SU-DHL-6 (cell line): ENCODE results near the gene YBX1.

Source experiments
- H2AFZ ChIP-seq: fragments of 200-600 bp; sonication (generic); 2 replicates; pipeline ENCODE4 v1.6.1; 2014; ENCODE audit warnings: low read depth, mild to moderate bottlenecking, moderate library complexity, mixed read lengths, antibody characterized with exemption, low read length; ENCODE audit not compliant: severe bottlenecking
- H3F3A ChIP-seq: fragments of 200-600 bp; shearing (Covaris generic); 2 replicates; pipeline ENCODE4 v1.6.0; 2016; ENCODE audit warnings: antibody characterized with exemption, mild to moderate bottlenecking; ENCODE audit not compliant: insufficient read depth
- H3K27ac ChIP-seq: fragments of 200-600 bp; sonication (generic); 2 replicates; pipeline ENCODE4 v1.5.1; 2016; ENCODE audit warnings: low read depth, mild to moderate bottlenecking, low read length, moderate library complexity, mixed read lengths
- H3K27me3 ChIP-seq: fragments of 200-600 bp; sonication (generic), shearing (Covaris generic); 2 replicates; pipeline ENCODE4 v1.6.0; 2014; ENCODE audit warnings: mild to moderate bottlenecking, low read length
- H3K36me3 ChIP-seq: fragments of 200-600 bp; sonication (generic); 2 replicates; pipeline ENCODE4 v1.6.1; 2014; ENCODE audit warnings: mild to moderate bottlenecking, low read length, mixed read lengths
- H3K4me2 ChIP-seq: fragments of 300-600, 200-600 bp; shearing (Covaris generic), sonication (generic); 2 replicates; pipeline ENCODE4 v1.6.0; 2014; ENCODE audit warnings: low read length, low read depth, mild to moderate bottlenecking; ENCODE audit not compliant: poor library complexity, severe bottlenecking
- H3K4me3 ChIP-seq: fragments of 200-600 bp; sonication (generic); 2 replicates; pipeline ENCODE4 v1.5.1; 2014; ENCODE audit warnings: antibody characterized with exemption, low read length, mild to moderate bottlenecking, mixed read lengths; ENCODE audit not compliant: insufficient read depth, poor library complexity, severe bottlenecking
- H3K79me2 ChIP-seq: fragments of 200-600 bp; sonication (generic); 2 replicates; pipeline ENCODE4 v1.6.1; 2014; ENCODE audit warnings: mild to moderate bottlenecking, low read length, moderate library complexity; ENCODE audit not compliant: insufficient read depth
- H3K9ac ChIP-seq: fragments of 200-600 bp; sonication (generic); 2 replicates; pipeline ENCODE4 v1.7.0; 2014; ENCODE audit warnings: mild to moderate bottlenecking, low read length
- H3K9me2 ChIP-seq: fragments of 200-600 bp; sonication (generic); replicated peaks from 2 replicates; pipeline ENCODE4 v1.6.1; 2014; ENCODE audit warnings: low read length; ENCODE audit not compliant: insufficient read depth
- H3K9me3 ChIP-seq: fragments of 200-600 bp; sonication (generic); 2 replicates; pipeline ENCODE4 v1.6.1; 2014; ENCODE audit warnings: low read length, mixed read lengths; ENCODE audit not compliant: insufficient read depth
- H4K20me1 ChIP-seq: fragments of 200-600 bp; sonication (generic); 2 replicates; pipeline ENCODE4 v1.6.1; 2014; ENCODE audit warnings: low read depth, mild to moderate bottlenecking, antibody characterized with exemption, low read length, moderate library complexity, mixed read lengths
- EZH2phosphoT487 ChIP-seq: fragments of 200-600 bp; sonication (generic), shearing (Covaris generic); conservative IDR thresholded peaks from 2 replicates; pipeline ENCODE4 v1.6.1; 2018; ENCODE audit warnings: mild to moderate bottlenecking, antibody characterized with exemption, low read length, moderate library complexity, mixed read lengths
- TF ChIP-seq, protein P1 (sequence below): fragments of 200-600 bp; sonication (generic); IDR thresholded peaks from one replicate; pipeline ENCODE4 v1.5.1; 2017; ENCODE audit warnings: antibody characterized with exemption, mild to moderate bottlenecking, low read length, moderate library complexity; ENCODE audit not compliant: insufficient read depth, poor library complexity, severe bottlenecking

The YBX1 gene

GRCh38 chr1:42660907-42661500, 21.2 kb upstream of the YBX1 start:
- H3K9me2 ChIP-seq, result no peaks in the 10 kb centered on the region
- no peak overlapping the region for H3K4me3 ChIP-seq
- no peaks in the 10 kb centered on the region for H4K20me1 ChIP-seq
- H3K9me3 ChIP-seq, result no peaks in the 10 kb centered on the region
- no peaks in the 10 kb centered on the region for H3K27me3 ChIP-seq
- TF ChIP-seq, protein P1, sequence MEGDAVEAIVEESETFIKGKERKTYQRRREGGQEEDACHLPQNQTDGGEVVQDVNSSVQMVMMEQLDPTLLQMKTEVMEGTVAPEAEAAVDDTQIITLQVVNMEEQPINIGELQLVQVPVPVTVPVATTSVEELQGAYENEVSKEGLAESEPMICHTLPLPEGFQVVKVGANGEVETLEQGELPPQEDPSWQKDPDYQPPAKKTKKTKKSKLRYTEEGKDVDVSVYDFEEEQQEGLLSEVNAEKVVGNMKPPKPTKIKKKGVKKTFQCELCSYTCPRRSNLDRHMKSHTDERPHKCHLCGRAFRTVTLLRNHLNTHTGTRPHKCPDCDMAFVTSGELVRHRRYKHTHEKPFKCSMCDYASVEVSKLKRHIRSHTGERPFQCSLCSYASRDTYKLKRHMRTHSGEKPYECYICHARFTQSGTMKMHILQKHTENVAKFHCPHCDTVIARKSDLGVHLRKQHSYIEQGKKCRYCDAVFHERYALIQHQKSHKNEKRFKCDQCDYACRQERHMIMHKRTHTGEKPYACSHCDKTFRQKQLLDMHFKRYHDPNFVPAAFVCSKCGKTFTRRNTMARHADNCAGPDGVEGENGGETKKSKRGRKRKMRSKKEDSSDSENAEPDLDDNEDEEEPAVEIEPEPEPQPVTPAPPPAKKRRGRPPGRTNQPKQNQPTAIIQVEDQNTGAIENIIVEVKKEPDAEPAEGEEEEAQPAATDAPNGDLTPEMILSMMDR, result no peak
- no peak for TF ChIP-seq EZH2phosphoT487
- H3K9ac ChIP-seq, result no peak overlapping the region
- H2AFZ ChIP-seq, result no peak overlapping the region
- H3F3A ChIP-seq, result peaks cover 6% of the 10 kb centered on the region; the same call in 1 of the 2 replicates
- H3K79me2 ChIP-seq, result peaks cover 41% of the 10 kb centered on the region
- H3K36me3 ChIP-seq, result peaks cover 38% of the 10 kb centered on the region
- H3K27ac ChIP-seq, result no peak overlapping the region
- H3K4me2 ChIP-seq, result peak overlapping the region; percentile 11

- H2AFZ ChIP-seq, result no peak overlapping the region
- H3K4me2 ChIP-seq, result no peak overlapping the region
- no peaks in the 10 kb centered on the region for H4K20me1 ChIP-seq
- peaks cover 38% of the 10 kb centered on the region for H3K36me3 ChIP-seq
- H3K9me2 ChIP-seq, result no peaks in the 10 kb centered on the region
- H3F3A ChIP-seq, result no peaks in the 10 kb centered on the region
- H3K9ac ChIP-seq, result no peak overlapping the region
- no peaks in the 10 kb centered on the region for H3K79me2 ChIP-seq
- no peak overlapping the region for H3K4me3 ChIP-seq
- no peaks in the 10 kb centered on the region for H3K27me3 ChIP-seq
- H3K27ac ChIP-seq, result no peak overlapping the region
- TF ChIP-seq EZH2phosphoT487, result no peak
- no peaks in the 10 kb centered on the region for H3K9me3 ChIP-seq
These were observed 12.3 kb upstream of the YBX1 start for GRCh38 chr1:42669936-42670335.

GRCh38 chr1:42670425-42670824, 11.8 kb upstream of the YBX1 start:
- TF ChIP-seq, protein P1, result no peak
- H3K36me3 ChIP-seq, result peaks cover 39% of the 10 kb centered on the region

GRCh38 chr1:42674214-42674613, 8.0 kb upstream of the YBX1 start:
- H3K79me2 ChIP-seq, result no peaks in the 10 kb centered on the region
- H3K4me2 ChIP-seq, result no peak overlapping the region
- H3K9me2 ChIP-seq, result no peaks in the 10 kb centered on the region
- no peaks in the 10 kb centered on the region for H3K27me3 ChIP-seq
- peaks cover 5% of the 10 kb centered on the region; the same call in 1 of the 2 replicates for H3F3A ChIP-seq
- H2AFZ ChIP-seq, result no peak overlapping the region
- no peaks in the 10 kb centered on the region for H4K20me1 ChIP-seq
- H3K27ac ChIP-seq, result no peak overlapping the region
- no peak overlapping the region for H3K9ac ChIP-seq
- TF ChIP-seq, protein P1, result no peak
- TF ChIP-seq EZH2phosphoT487, result no peak
- peaks cover 13% of the 10 kb centered on the region; the same call in 1 of the 2 replicates for H3K36me3 ChIP-seq
- H3K9me3 ChIP-seq, result no peaks in the 10 kb centered on the region
- H3K4me3 ChIP-seq, result no peak overlapping the region

More at GRCh38 chr1:42670425-42670824, 11.8 kb upstream of the YBX1 start:
- Histone ChIP-seq H3K4me2 (no peak overlapping the region), H3K27me3 (no peaks in the 10 kb centered on the region), H3K4me3 (no peak overlapping the region), H3K79me2 (no peaks in the 10 kb centered on the region), H3K9me3 (no peaks in the 10 kb centered on the region), H2AFZ (no peak overlapping the region), H3K9me2 (no peaks in the 10 kb centered on the region), H3K27ac (no peak overlapping the region), H3K9ac (no peak overlapping the region), H4K20me1 (no peaks in the 10 kb centered on the region), H3F3A (no peaks in the 10 kb centered on the region)
